Activated T-cell treated with anti-CD3 and anti-CD28 coated beads, Interleukin-2, amount 50 U/mL, for 4 hours (primary cell): ENCODE measurements around the gene CNPY4. TPM values are rescaled to one million over a fixed set of nuclear protein-coding genes. Genes with fewer than 3 reads are reported as not detected.

ENCODE experiments used
- ATAC-seq, 2 donors: fragments of 200-7000 bp; cut with Tn5 transposase; one replicate each; pipeline ENCODE4 v1.10.0; 2021
- DNase-seq: peaks from one replicate; pipeline ENCODE4 v3.0.0-alpha.2; 2020
- H3K27me3 Mint-ChIP-seq: one replicate; pipeline ENCODE4 v1.8.0; 2021; ENCODE audit warnings: low read depth, mixed read lengths
- H3K36me3 Mint-ChIP-seq: one replicate; pipeline ENCODE4 v1.8.0; 2022; ENCODE audit warnings: mixed read lengths; ENCODE audit not compliant: insufficient read depth
- H3K4me1 Mint-ChIP-seq: one replicate; pipeline ENCODE4 v1.8.0; 2021; ENCODE audit warnings: low read depth, mixed read lengths
- H3K4me3 Mint-ChIP-seq: one replicate; pipeline ENCODE4 v1.8.0; 2021; ENCODE audit warnings: mild to moderate bottlenecking, moderate library complexity, mixed read lengths
- H3K9me3 Mint-ChIP-seq: one replicate; pipeline ENCODE4 v1.8.0; 2021; ENCODE audit warnings: mixed read lengths
- total RNA-seq, 3 donors: library from RNA; stranded (reverse); gene quantifications; one replicate each; pipeline ENCODE4 v1.2.1, GENCODE V29; 2021

Gene CNPY4
- total RNA-seq, 3 donors from 2014 or later = 6.6 to 8.6 (median 7.6) TPM

DNA sequence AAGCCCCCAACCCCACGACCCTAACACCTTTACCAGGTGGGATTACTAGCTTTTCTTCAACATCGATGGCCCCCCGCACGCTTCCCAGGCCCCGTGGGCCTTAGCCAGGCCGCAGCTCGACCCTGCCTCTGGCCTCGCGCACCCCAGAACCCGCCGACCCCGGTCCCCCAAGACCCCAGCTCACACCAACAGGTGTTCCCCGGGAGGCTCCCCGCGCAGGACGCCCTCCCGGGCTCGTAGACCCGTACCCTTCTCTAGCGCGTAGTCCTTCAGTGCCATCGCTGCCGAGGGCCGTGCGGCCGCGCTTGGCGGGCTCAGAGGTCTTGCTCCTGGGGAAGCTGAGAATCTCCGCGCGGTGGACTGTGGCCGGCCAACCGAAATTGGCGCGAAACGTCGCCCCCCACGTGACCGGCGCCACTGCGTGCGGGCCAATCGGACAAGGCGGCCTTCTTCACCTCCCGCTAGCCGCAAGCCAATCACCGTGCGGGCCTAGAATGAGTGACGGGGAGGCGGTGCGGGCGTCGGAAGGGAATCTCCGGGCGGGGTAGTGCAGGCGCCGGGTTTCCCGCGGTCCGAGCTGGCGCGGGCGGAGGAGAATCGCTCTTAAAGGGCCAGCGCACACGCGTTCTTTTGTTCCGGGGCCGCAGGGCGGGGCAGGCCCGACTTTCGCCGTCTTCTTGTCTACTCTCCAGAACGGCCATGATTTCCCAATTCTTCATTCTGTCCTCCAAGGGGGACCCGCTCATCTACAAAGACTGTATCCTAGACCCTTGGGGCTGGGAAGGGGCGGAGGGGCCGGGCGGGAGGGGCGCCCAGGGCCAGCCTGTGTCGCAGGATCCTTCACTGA is 18.2 kb upstream of the CNPY4 start, which contains the start of the genes AP4M1 and MCM7:
Gene AP4M1 (plus strand): TSS at position 628 of the 847 bp plus-strand sequence. CDS start 72 bp downstream, at position 700.
Gene MCM7 (minus strand): TSS at position 382 of the 847 bp plus-strand sequence. CDS start 103 bp downstream, at position 279.
- Mint-ChIP-seq H3K36me3 (peaks cover 39% of the 10 kb centered on the region), H3K27me3 (no peaks in the 10 kb centered on the region), H3K4me1 (peaks cover 34% of the 10 kb centered on the region), H3K9me3 (no peaks in the 10 kb centered on the region), H3K4me3 (peak within 1 kb of the TSS; percentile 94)
- ATAC-seq = peak; percentile 87 to 89
- DNase-seq = peak; percentile 92

- DNase-seq (no peak), ATAC-seq (no peak)
- Mint-ChIP-seq H3K27me3 (no peaks in the 10 kb centered on the region), H3K9me3 (no peaks in the 10 kb centered on the region), H3K4me3 (peak overlapping the region; percentile 94), H3K36me3 (peaks cover 35% of the 10 kb centered on the region), H3K4me1 (peaks cover 26% of the 10 kb centered on the region)
Measured at GRCh38 chr7:100102950-100103840, 16.2 kb upstream of the CNPY4 start.

- no peak for DNase-seq
- Mint-ChIP-seq H3K4me3 (no peak overlapping the region), H3K27me3 (no peaks in the 10 kb centered on the region), H3K4me1 (peaks cover 5% of the 10 kb centered on the region), H3K9me3 (no peaks in the 10 kb centered on the region), H3K36me3 (peaks cover 24% of the 10 kb centered on the region)
- ATAC-seq = no peak
Measured at GRCh38 chr7:100105534-100105933, 13.9 kb upstream of the CNPY4 start.

GRCh38 chr7:100106633-100107032 is 12.8 kb upstream of the CNPY4 start:
- H3K27me3 Mint-ChIP-seq = no peaks in the 10 kb centered on the region
- H3K9me3 Mint-ChIP-seq = no peaks in the 10 kb centered on the region
- H3K36me3 Mint-ChIP-seq = peaks cover 26% of the 10 kb centered on the region
- H3K4me1 Mint-ChIP-seq = peaks cover 5% of the 10 kb centered on the region
- DNase-seq (no peak), ATAC-seq (no peak)
- H3K4me3 Mint-ChIP-seq = no peak overlapping the region

DNA sequence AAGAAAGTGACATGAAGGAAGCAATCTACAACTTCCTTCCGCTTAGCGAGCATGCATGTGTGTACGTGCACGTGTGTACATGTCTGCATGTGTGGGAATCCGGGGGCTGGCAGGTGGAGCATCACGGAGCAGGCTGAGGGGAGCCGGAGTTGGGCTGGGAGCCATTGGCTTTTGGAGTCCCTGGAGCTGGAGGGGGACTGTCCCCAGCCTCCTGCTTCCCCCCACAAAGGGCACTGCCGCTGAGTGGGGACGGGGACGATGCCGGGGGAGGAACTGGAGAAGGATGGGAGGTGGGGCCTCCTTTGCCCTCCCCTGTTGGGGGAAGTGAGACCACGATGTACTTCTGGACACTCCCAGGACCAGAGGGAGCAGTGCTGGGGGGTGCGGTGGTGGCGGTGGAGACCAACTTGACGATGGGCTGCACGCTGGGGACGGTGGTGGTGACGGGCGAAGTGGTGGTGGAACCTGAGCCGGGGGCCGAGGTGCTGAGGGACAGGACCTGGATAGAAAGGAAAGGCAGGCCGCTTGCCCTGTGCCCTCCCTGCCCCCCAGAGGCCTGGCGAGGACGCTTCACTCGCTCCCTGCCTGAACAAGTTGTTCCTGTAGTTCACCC is 12.2 kb upstream of the CNPY4 start:
- Mint-ChIP-seq H3K36me3 (peaks cover 26% of the 10 kb centered on the region), H3K4me3 (no peak overlapping the region), H3K4me1 (peaks cover 5% of the 10 kb centered on the region), H3K27me3 (no peaks in the 10 kb centered on the region), H3K9me3 (no peaks in the 10 kb centered on the region)
- DNase-seq (no peak), ATAC-seq (no peak)

GRCh38 chr7:100107890-100108289 is 11.5 kb upstream of the CNPY4 start:
- Mint-ChIP-seq H3K27me3 (no peaks in the 10 kb centered on the region), H3K4me3 (no peak overlapping the region), H3K4me1 (peaks cover 2% of the 10 kb centered on the region), H3K36me3 (peaks cover 28% of the 10 kb centered on the region), H3K9me3 (no peaks in the 10 kb centered on the region)
- no peak for ATAC-seq
- no peak for DNase-seq

DNA sequence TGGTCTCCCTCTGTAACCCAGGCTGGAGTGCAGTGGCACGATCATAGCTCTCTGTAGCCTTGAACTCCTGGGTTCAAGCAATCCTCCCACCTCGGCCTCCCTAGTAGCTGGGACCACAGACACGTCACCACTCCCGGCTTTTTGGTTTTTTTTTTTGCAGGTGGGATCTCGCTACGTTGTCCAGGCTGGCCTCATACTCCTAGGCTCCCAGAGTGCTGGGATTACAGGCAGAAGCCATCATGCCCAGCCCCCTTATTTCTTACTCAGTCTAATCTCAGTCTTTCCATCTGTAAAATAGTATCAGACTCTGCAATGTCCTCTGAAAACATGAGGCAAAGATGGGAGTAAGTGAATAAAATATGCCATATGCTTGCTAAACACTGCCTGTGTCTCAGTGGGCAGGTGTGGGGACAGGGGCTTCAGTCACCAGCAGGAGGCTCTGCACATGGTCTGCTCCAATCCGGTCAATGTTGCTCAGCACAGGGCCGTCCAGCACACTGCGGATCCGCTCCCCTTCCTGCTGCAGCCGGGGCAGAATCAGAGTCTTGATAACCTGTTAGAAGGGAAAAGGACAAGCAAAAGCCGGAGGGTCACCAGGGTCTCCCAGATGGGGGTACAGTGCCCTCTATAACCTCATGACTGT is 9.8 kb upstream of the CNPY4 start:
- ATAC-seq (no peak), DNase-seq (no peak)
- Mint-ChIP-seq H3K27me3 (no peaks in the 10 kb centered on the region), H3K36me3 (peaks cover 29% of the 10 kb centered on the region), H3K4me3 (no peak overlapping the region), H3K9me3 (no peaks in the 10 kb centered on the region), H3K4me1 (no peaks in the 10 kb centered on the region)

DNA sequence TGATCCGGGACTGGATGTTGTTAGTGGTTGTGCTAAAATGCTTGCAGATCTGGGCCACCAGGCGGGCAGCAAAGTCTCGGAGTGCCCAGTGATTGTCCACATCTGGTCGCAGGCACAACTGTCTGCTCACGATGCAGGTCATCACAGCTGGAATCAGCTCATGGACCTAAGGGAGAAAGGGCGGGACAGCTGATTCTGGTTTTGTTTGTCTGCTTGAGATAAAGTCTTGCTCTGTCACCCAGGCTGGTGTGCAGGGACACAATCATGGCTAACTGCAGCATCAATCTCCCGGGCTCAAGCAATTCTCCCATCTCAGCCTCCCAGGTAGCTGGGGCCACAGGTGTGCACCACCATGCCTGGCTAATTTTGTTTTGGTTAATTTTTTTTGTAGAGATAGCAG is 8.3 kb upstream of the CNPY4 start:
- Mint-ChIP-seq H3K4me1 (no peaks in the 10 kb centered on the region), H3K9me3 (no peaks in the 10 kb centered on the region), H3K36me3 (peaks cover 25% of the 10 kb centered on the region), H3K27me3 (no peaks in the 10 kb centered on the region), H3K4me3 (no peak overlapping the region)
- no peak for ATAC-seq
- DNase-seq = no peak

DNA sequence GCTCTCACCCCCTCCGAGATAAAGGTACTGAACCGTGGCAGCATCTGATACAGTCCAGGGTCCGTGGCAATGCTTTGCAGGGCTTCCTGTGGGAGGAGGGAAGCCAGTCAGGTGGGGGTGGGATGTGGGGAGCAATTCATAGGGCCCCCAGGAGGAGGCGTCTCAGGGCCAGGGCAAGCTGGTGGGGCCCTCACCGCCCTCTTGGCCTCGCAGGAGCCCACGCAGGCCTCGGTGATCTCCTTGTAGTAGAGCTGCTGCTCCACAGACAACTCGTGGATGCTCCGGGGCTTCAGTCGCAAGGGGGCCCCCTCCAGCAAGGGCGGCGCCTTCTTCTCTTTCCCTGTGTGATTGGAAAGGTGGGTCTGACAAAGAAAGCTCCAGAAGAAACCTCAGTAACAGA is 7.5 kb upstream of the CNPY4 start:
- no peak for ATAC-seq

GRCh38 chr7:100115026-100115425 is 4.4 kb upstream of the CNPY4 start:
- no peaks in the 10 kb centered on the region for H3K9me3 Mint-ChIP-seq
- H3K4me3 Mint-ChIP-seq = no peak overlapping the region
- peaks cover 16% of the 10 kb centered on the region for H3K36me3 Mint-ChIP-seq
- DNase-seq = no peak
- H3K4me1 Mint-ChIP-seq = peaks cover 9% of the 10 kb centered on the region
- no peak for ATAC-seq
- no peaks in the 10 kb centered on the region for H3K27me3 Mint-ChIP-seq

More for the DNA sequence above, 7.5 kb upstream of the CNPY4 start:
- Mint-ChIP-seq H3K9me3 (no peaks in the 10 kb centered on the region), H3K4me3 (no peak overlapping the region), H3K27me3 (no peaks in the 10 kb centered on the region), H3K4me1 (no peaks in the 10 kb centered on the region), H3K36me3 (peaks cover 24% of the 10 kb centered on the region)
- DNase-seq = no peak

DNA sequence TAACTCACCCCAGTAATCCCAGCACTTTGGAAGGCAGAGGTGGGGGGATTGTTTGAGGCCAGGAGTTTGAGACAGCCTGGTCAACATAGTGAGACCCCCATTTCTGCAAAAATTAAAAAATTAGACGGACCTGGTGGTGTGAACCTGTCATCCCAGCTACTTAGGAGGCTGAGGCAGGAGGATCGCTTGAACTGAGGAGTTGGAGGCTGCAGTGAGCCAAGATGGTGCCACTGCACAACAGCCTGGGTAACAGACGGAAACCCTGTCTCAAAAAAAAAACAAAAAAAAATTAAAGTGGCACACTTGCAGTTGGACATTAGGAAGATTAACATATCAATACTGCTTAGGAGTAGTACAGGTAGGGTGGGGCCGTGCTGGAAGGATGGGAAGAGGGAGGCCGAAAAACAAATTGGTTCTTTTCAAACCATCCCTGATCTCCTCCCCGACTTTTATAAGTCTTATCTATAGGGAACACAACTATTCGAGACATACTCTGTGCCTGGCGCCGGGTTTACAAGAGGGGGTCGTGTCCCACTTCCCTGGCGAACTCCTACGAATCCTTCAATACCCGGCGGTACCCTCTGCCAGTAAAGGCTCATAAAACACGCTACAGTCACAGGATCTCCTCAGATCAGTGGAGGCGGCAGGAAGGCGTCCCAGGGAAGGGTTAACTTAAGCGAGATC is 904 bp upstream of the CNPY4 start:
- peak overlapping the region; percentile 96 for H3K4me3 Mint-ChIP-seq
- no peaks in the 10 kb centered on the region for H3K27me3 Mint-ChIP-seq
- peaks cover 9% of the 10 kb centered on the region for H3K36me3 Mint-ChIP-seq
- no peak for ATAC-seq
- peaks cover 20% of the 10 kb centered on the region for H3K4me1 Mint-ChIP-seq
- no peaks in the 10 kb centered on the region for H3K9me3 Mint-ChIP-seq
- no peak for DNase-seq

DNA sequence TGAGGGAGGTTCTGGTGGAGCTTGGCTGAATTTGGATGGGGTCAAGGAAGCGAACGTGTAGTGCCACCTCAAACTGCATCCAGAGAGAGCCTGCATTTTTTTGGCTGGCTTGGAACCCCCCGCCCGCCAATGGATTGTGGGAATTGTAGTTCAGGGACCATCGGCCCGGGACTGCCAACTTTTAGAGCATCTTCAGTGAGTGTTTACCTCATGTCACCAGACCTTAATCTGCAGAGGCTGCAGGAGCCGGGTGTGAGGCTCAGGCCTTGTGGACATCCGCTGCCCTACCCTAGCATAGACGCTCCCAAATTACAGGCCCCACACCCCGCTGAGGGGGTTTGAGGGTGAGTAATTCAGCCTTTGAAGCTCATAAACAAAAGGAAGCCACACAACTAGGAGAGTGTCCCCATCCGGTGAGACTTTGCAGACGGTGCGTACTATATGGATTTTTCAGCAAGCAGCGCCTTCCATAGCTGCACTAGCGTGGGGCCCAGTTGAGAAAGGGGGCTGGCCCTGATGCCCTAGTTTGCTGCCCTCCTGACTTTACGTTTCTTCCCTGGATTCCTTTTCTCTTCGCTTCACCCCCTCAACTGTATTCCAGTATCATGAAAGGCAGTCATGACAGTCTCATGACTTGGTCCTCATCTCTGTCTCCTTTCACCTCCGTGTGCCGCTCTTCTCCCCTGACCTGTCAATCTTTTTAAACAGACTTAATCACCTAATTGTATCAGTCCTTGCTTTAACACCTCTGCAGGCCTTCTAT is 717 bp downstream of the CNPY4 start:
- peaks cover 7% of the 10 kb centered on the region for H3K36me3 Mint-ChIP-seq

DNA sequence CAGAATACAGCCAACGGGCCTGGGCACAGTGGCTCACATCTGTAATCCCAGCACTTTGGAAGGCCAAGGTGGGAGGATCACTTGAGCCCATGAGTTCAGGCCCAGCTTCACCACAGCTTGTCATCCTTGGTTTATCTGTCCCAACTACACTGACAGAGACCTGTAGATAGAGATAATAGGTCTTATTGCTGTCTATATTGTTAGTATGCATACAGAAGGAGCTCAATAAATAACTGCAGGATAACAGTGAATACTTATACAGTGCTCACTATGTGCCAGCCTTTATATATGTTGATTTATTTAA is 1.3 kb downstream of the CNPY4 start:
- DNase-seq (no peak), ATAC-seq (no peak)
- Mint-ChIP-seq H3K9me3 (no peaks in the 10 kb centered on the region), H3K27me3 (no peaks in the 10 kb centered on the region), H3K4me1 (peaks cover 33% of the 10 kb centered on the region), H3K4me3 (peak overlapping the region; percentile 96), H3K36me3 (peaks cover 7% of the 10 kb centered on the region)

More for the DNA sequence above, 717 bp downstream of the CNPY4 start:
- Mint-ChIP-seq H3K27me3 (no peaks in the 10 kb centered on the region), H3K4me1 (peaks cover 29% of the 10 kb centered on the region), H3K4me3 (peak overlapping the region; percentile 96), H3K9me3 (no peaks in the 10 kb centered on the region)
- ATAC-seq (peak; percentile 64 to 69), DNase-seq (peak; percentile 50)
